GM23338 (cell line): ENCODE measurements around the gene USP7. TPM values are rescaled to one million over a fixed set of nuclear protein-coding genes. Genes with fewer than 3 reads are reported as not detected.

Experiments used
- ATAC-seq: fragments of 200-7000 bp; cut with Tn5 transposase; 3 replicates; pipeline ENCODE4 v1.9.1; 2020
- DNase-seq: peaks from one replicate; pipeline ENCODE4 v3.0.0-alpha.2; 2015; ENCODE audit warnings: low spot score
- H2AFZ ChIP-seq: fragments of 200-600 bp; sonication (generic); 2 replicates; pipeline ENCODE4 v1.8.0; 2016; ENCODE audit warnings: antibody characterized with exemption, mild to moderate bottlenecking, moderate library complexity
- H3F3A ChIP-seq: fragments of 200-600 bp; sonication (generic); replicated peaks from 2 replicates; pipeline ENCODE4 v1.8.0; 2017; ENCODE audit warnings: antibody characterized with exemption, mixed run types, low read depth
- H3K27ac ChIP-seq: fragments of 200-600 bp; sonication (generic); 2 replicates; pipeline ENCODE4 v1.6.1; 2016; ENCODE audit warnings: low read depth
- H3K27me3 ChIP-seq: fragments of 200-600 bp; sonication (generic); 2 replicates; pipeline ENCODE4 v1.8.0; 2016; ENCODE audit warnings: mild to moderate bottlenecking, mixed run types, moderate library complexity; ENCODE audit not compliant: insufficient read depth
- H3K36me3 ChIP-seq: fragments of 200-600 bp; sonication (generic); 2 replicates; pipeline ENCODE4 v1.8.0; 2016; ENCODE audit warnings: mild to moderate bottlenecking; ENCODE audit not compliant: insufficient read depth
- H3K4me1 ChIP-seq: fragments of 200-600 bp; sonication (generic); 2 replicates; pipeline ENCODE4 v1.8.0; 2016; ENCODE audit warnings: mild to moderate bottlenecking, moderate library complexity; ENCODE audit not compliant: insufficient read depth
- H3K4me2 ChIP-seq: fragments of 200-600 bp; sonication (generic); 2 replicates; pipeline ENCODE4 v1.7.1; 2017; ENCODE audit warnings: mixed run types
- H3K4me3 ChIP-seq: fragments of 200-600 bp; sonication (generic); 2 replicates; pipeline ENCODE4 v1.6.1; 2016; ENCODE audit warnings: mixed run types
- H3K79me2 ChIP-seq: fragments of 200-600 bp; sonication (generic); replicated peaks from 2 replicates; pipeline ENCODE4 v1.8.0; 2017; ENCODE audit warnings: mild to moderate bottlenecking; ENCODE audit not compliant: insufficient read depth
- H3K9me2 ChIP-seq: fragments of 200-600 bp; sonication (generic); 2 replicates; pipeline ENCODE4 v1.8.0; 2017; ENCODE audit not compliant: insufficient read depth
- H4K20me1 ChIP-seq: fragments of 200-600 bp; sonication (generic); replicated peaks from 2 replicates; pipeline ENCODE4 v1.8.0; 2017; ENCODE audit warnings: mild to moderate bottlenecking; ENCODE audit not compliant: insufficient read depth
- H3K27ac Mint-ChIP-seq: 2 replicates; pipeline ENCODE4 v1.8.0; 2020; ENCODE audit warnings: inconsistent platforms, mild to moderate bottlenecking, moderate library complexity, mixed read lengths
- H3K27me3 Mint-ChIP-seq: 3 replicates; pipeline ENCODE4 v1.8.0; 2022; ENCODE audit warnings: low read depth, mild to moderate bottlenecking, moderate library complexity, mixed read lengths, inconsistent platforms; ENCODE audit not compliant: insufficient read depth, poor library complexity
- H3K36me3 Mint-ChIP-seq: 3 replicates; pipeline ENCODE4 v1.8.0; 2021; ENCODE audit warnings: low read depth, mild to moderate bottlenecking, inconsistent platforms, moderate library complexity, mixed read lengths
- H3K4me1 Mint-ChIP-seq: 3 replicates; pipeline ENCODE4 v1.8.0; 2020; ENCODE audit warnings: mild to moderate bottlenecking, inconsistent platforms, mixed read lengths
- H3K4me3 Mint-ChIP-seq: 3 replicates; pipeline ENCODE4 v1.8.0; 2021; ENCODE audit warnings: moderate library complexity, mild to moderate bottlenecking, inconsistent platforms, mixed read lengths
- H3K9me3 Mint-ChIP-seq: 3 replicates; pipeline ENCODE4 v1.8.0; 2020; ENCODE audit warnings: moderate library complexity, mild to moderate bottlenecking, inconsistent platforms, mixed read lengths
- CREB1 ChIP-seq: fragments of 250-450 bp; sonication (Bioruptor Pico); IDR thresholded peaks from 2 replicates; pipeline ENCODE4 v1.5.0; 2020; ENCODE audit warnings: low read depth, mild to moderate bottlenecking, moderate library complexity
- CTCF ChIP-seq, 2 experiments: fragments of 200-600 bp in 1 of 2; sonication (generic) in 1 of 2; conservative IDR thresholded peaks; 2 replicates each; pipeline versions ENCODE4 v1.5.1 to v1.6.1; 2016 to 2017; ENCODE audit warnings: antibody characterized with exemption in 2 of 2, low read depth in 2 of 2, mild to moderate bottlenecking in 2 of 2, moderate library complexity in 1 of 2
- ETS1 ChIP-seq: IDR thresholded peaks from 2 replicates; pipeline ENCODE4 v1.6.1; 2016; ENCODE audit warnings: antibody characterized with exemption
- EZH2 ChIP-seq: fragments of 200-600 bp; sonication (generic); IDR thresholded peaks from one replicate; pipeline ENCODE4 v1.8.0; 2017; ENCODE audit warnings: antibody characterized with exemption, mild to moderate bottlenecking, low read depth; ENCODE audit not compliant: unreplicated experiment
- EZH2phosphoT487 ChIP-seq: fragments of 200-600 bp; sonication (generic); IDR thresholded peaks from one replicate; pipeline ENCODE4 v1.8.1; 2018; ENCODE audit warnings: antibody characterized with exemption; ENCODE audit not compliant: unreplicated experiment
- JUNB ChIP-seq: IDR thresholded peaks from one replicate; pipeline ENCODE4 v1.6.1; 2016; ENCODE audit warnings: antibody characterized with exemption; ENCODE audit not compliant: unreplicated experiment
- POLR2AphosphoS5 ChIP-seq: IDR thresholded peaks from 2 replicates; pipeline ENCODE4 v1.6.1; 2016; ENCODE audit warnings: antibody characterized with exemption, low read depth
- REST ChIP-seq: IDR thresholded peaks from one replicate; pipeline ENCODE4 v1.6.1; 2018; ENCODE audit warnings: antibody characterized with exemption; ENCODE audit not compliant: unreplicated experiment
- ZNF114 ChIP-seq: fragments of 250-450 bp; sonication (Bioruptor Pico); IDR thresholded peaks from 2 replicates; pipeline ENCODE4 v1.5.0; 2020; ENCODE audit warnings: mild to moderate bottlenecking, moderate library complexity
- ZNF331 ChIP-seq: fragments of 250-450 bp; sonication (Bioruptor Pico); IDR thresholded peaks from 2 replicates; pipeline ENCODE4 v1.5.0; 2020; ENCODE audit warnings: low read depth, mild to moderate bottlenecking, moderate library complexity
- polyA plus RNA-seq: library from polyadenylated mRNA; unstranded; fragments of >200 nt; fragmentation: Nextera tagmentation; extraction: Ambion mirVana; gene quantifications from 2 replicates; pipeline ENCODE4 v1.2.1, GENCODE V29; 2016
- total RNA-seq: library from RNA; depleted of rRNA; stranded (reverse); fragments of >200 nt; shearing (Covaris generic); gene quantifications from 2 replicates; pipeline ENCODE4 v1.2.3, GENCODE V29; 2014

USP7 gene
- total and polyA plus RNA-seq, 2 experiments from 2014 or later = 42.3 to 130 TPM

- TF ChIP-seq EZH2phosphoT487 (no peak), CTCF (conservative IDR thresholded peaks at IDR 0.05; ENCODE audit: low read depth in 2 of 2) (no peak), ZNF331 (CRISPR knock-in tag) (no peak)
These were observed 12.0 kb downstream of the USP7 start (continued) for GRCh38 chr16:8951447-8952280.

- H3K27ac Mint-ChIP-seq = no peak overlapping the region
- no peaks in the 10 kb centered on the region for H3K9me2 ChIP-seq
- peaks cover 92% of the 10 kb centered on the region for H3K79me2 ChIP-seq
- DNase-seq (no peak), ATAC-seq (no peak)
- no peak overlapping the region; the same call in 2 of the 3 replicates for H3K4me3 Mint-ChIP-seq
- H3K27ac ChIP-seq = 0 out of 2 replicates have a peak overlapping the region, but pooled peaks have one; percentile 0
- no peaks in the 10 kb centered on the region for H3K36me3 ChIP-seq
- H3K27me3 ChIP-seq = no peaks in the 10 kb centered on the region
- H3F3A ChIP-seq = peaks cover 3% of the 10 kb centered on the region; the same call in 1 of the 2 replicates
- peaks cover 86% of the 10 kb centered on the region for H4K20me1 ChIP-seq
- H2AFZ ChIP-seq = no peak overlapping the region
- no peaks in the 10 kb centered on the region; the same call in 2 of the 3 replicates for H3K36me3 Mint-ChIP-seq
- H3K4me1 Mint-ChIP-seq = peaks cover 75% of the 10 kb centered on the region
- peaks cover 29% of the 10 kb centered on the region for H3K27me3 Mint-ChIP-seq
- peak overlapping the region; percentile 60; the same call in 1 of the 2 replicates for H3K4me2 ChIP-seq
- peaks cover 56% of the 10 kb centered on the region for H3K4me1 ChIP-seq
- H3K9me3 Mint-ChIP-seq = no peaks in the 10 kb centered on the region
- H3K4me3 ChIP-seq = no peak overlapping the region
- TF ChIP-seq REST (no peak), CREB1 (CRISPR knock-in tag) (no peak), CTCF (conservative IDR thresholded peaks at IDR 0.05; ENCODE audit: low read depth in 2 of 2) (no peak), POLR2AphosphoS5 (no peak), ZNF114 (CRISPR knock-in tag) (no peak), ZNF331 (CRISPR knock-in tag) (no peak), EZH2phosphoT487 (no peak), ETS1 (no peak), EZH2 (no peak), JUNB (no peak)
These were observed 13.1 kb downstream of the USP7 start for GRCh38 chr16:8950580-8951077.
